ENCODE measurements around the gene CYP24A1.

DNA sequence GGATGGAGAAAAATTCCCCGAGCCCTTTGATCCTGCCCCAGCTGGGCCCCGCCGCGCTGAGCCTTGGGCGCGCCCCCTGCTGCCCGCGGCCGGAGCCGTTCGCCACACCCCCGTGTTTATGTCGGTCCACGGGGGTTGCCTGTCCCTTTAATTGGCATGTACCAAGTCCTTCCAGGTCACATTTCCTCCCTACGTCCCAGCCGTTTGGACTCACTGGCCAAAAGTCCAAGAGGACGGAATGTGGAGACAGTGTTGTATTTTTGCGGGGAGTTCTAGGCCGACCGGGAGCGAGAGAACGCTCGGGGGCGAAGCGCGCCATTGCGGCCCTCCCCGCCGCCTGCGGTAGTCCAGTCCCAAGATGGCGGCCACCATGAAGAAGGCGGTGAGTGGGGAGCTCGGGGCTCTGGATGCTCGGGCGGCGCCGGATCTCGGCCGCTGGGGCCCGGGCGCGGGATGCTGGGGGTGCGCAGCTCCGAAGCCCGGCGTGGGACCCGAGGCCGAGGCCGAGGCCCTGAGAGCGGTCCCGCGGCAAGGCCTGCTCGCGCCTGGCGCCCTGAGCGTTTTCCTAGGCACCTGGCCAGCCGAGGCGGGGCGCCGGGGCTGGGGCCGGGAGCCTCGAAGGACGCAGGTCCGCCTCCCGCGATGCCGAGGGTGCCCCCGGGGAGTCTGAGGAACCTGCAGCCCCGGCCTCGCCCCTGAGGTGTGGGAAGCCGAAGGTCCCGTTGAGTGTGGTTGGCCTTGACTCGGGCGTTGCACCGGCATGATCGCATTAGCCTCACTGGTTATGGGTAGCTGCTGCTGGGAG is 34.2 kb upstream of the CYP24A1 start, which contains the start of gene PFDN4:
- no peak for TF ChIP-seq POLR2AphosphoS5 (IDR thresholded peaks at IDR 0.05; ENCODE audit: low read depth, low read length)
- TF ChIP-seq SIN3A (conservative IDR thresholded peaks at IDR 0.05 in 1 of 2, IDR thresholded peaks at IDR 0.05 in 1 of 2; ENCODE audit: low read depth in 1 of 2, low read length in 2 of 2): no peak
- peak in 1 of 2 experiments; percentile 77; a peak in 2 of 4 replicates for TF ChIP-seq HDAC2 (IDR thresholded peaks at IDR 0.05; ENCODE audit: borderline replicate concordance in 1 of 2, low read depth in 2 of 2, low read length in 2 of 2)
- TF ChIP-seq, protein P1, sequence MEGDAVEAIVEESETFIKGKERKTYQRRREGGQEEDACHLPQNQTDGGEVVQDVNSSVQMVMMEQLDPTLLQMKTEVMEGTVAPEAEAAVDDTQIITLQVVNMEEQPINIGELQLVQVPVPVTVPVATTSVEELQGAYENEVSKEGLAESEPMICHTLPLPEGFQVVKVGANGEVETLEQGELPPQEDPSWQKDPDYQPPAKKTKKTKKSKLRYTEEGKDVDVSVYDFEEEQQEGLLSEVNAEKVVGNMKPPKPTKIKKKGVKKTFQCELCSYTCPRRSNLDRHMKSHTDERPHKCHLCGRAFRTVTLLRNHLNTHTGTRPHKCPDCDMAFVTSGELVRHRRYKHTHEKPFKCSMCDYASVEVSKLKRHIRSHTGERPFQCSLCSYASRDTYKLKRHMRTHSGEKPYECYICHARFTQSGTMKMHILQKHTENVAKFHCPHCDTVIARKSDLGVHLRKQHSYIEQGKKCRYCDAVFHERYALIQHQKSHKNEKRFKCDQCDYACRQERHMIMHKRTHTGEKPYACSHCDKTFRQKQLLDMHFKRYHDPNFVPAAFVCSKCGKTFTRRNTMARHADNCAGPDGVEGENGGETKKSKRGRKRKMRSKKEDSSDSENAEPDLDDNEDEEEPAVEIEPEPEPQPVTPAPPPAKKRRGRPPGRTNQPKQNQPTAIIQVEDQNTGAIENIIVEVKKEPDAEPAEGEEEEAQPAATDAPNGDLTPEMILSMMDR (IDR thresholded peaks at IDR 0.05; ENCODE audit: control extremely low read depth in 1 of 3, insufficient read depth in 1 of 3, low read depth in 1 of 3, low read length in 3 of 3): peak; percentile 61 to 72 (median 65)
- peak; percentile 44 to 46 for TF ChIP-seq POLR2A (IDR thresholded peaks at IDR 0.05; ENCODE audit: control extremely low read depth in 1 of 2, low read depth in 2 of 2, low read length in 2 of 2)
- no peak for TF ChIP-seq ATF2 (IDR thresholded peaks at IDR 0.05; ENCODE audit: low read length)
- no peak for TF ChIP-seq EZH2 (IDR thresholded peaks at IDR 0.05; ENCODE audit: low read depth, low read length, severe bottlenecking)
